Stimulated activated CD8-positive, alpha-beta memory T cell treated with anti-CD3 and anti-CD28 coated beads, Interleukin-4, amount 100 ng/mL, for 48 hours (primary cell): Measurements from ENCODE around the gene PPP1CC.
A peak's percentile ranks its signal among the peaks of the same experiment; 100 is the strongest.

Experiments
- DNase-seq: peaks from one replicate; pipeline ENCODE4 v3.0.0-alpha.2; 2020

PPP1CC gene

DNA sequence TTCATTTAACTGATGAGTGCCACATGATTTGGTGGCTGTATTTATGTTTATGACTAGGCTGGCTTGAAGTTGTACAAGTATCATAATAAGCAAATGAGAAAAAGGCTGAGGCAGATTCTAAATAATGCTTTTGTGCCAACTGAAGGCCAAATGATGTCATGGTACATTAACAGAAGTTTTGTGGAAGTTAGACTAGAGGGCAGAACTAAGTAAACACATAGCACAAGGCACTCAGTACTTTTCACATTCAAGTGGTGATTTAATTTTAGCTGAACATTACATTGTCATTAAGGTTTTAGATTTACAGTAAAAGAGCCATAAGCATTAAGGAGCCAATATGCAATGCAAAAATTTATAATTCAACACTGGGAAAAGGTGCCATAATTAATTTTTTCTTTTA, 21.1 kb downstream of the PPP1CC start:
- DNase-seq = no peak

DNA sequence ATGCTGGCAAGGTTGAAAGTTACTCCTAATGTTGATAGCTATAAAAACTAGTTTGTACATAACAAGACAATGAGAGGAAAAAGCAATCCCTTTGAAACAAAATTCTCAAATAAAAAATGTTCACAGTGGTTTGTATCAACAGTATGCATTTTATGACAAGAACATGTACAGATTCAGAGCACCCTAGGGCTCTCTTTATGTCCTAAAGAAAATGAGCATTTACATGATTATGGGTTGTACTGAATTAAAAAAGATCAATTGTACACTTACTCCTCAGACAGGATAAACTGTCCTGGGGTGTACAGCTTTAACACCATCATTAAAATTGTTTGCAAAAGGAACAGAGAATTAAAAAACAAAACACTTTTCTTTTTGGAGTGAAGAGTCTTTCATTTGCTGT, 22.2 kb downstream of the PPP1CC start:
- no peak for DNase-seq

DNA sequence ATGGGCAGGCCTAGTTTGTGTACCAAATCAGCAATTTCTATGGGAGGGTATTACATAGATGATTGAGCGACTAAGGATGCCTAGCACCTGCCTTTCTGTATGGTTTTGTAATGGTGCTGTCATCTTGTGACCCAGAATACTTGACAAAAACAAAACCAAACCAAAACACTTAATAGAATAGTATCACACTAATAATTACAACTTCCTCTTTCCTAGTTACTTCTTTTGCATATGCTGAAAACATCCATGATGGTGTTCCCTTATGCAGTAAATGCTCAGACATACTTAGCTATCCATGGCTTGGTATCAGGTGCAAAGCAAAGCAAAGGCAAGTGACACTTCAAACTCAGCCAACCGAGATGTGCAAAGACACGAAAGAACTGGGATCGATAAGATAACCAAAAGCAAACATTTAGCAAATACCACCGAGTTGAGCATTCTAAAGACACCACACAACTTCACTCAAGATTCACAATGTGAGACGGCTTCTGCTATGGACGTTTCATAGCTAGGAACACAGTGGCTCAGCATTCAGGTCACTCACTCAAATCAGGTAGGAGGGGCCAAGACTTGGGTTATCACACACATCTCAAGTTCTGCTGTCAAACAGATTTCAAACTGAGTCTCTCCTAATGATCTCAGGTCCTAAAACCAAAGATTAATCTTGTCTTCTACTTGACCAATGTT, 24.3 kb downstream of the PPP1CC start:
- no peak for DNase-seq

DNA sequence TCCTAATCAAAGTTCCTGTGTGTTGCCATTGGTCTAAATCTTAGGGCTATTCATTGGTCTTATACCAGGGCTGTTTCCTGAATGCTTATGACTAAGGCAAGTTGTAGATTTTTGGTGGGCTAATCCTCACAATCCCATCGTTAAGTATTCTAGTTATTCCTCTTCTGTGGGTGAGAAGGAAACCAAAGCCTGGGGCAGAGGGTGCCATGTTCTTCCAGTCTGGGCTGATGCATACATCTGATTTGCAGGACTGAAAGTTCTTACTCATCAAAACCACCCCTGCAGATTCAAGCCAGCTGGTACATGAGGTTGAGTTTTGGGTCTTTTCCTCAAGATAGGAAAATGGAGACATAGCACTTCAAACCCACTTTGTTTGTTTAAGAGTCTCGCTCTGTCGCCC, 25.7 kb downstream of the PPP1CC start:
- peak; percentile 50 for DNase-seq

DNA sequence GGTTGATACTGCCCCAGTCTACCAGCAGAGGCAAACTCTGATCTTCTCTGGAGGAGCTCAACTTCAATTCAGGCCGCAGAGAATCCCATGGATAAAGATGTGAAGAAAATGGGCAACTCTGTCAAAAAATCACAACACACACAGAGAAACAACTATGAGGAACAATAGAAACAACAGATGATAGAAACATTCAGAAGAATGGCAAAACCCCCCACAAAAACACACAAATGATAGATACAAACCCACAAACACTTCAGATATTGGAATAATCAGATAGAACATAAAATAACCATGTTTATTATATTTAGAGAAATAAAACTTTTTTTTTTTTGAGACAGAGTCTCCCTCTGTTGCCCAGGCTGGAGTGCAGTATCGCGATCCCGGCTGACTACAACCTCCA, 33.8 kb downstream of the PPP1CC start:
- no peak for DNase-seq

DNA sequence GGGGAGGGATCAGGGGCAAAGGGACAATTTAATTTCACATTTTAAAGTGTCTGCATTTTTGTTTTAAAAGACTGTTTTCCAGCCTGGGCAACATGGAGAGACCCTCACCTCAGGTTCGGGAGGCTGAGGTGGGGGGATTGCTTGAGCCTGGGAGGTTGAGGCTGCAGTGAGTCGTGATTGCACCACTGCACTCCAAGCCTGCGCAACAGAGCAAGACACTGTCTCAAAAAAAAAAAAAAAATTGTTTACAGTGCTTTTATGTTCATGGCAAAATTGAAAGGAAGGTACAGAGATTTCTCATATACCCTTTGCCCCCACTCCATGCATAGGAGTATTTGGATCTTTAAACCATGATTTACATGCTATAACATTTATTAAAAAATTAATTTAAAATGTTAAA, 37.4 kb downstream of the PPP1CC start:
- no peak for DNase-seq

DNA sequence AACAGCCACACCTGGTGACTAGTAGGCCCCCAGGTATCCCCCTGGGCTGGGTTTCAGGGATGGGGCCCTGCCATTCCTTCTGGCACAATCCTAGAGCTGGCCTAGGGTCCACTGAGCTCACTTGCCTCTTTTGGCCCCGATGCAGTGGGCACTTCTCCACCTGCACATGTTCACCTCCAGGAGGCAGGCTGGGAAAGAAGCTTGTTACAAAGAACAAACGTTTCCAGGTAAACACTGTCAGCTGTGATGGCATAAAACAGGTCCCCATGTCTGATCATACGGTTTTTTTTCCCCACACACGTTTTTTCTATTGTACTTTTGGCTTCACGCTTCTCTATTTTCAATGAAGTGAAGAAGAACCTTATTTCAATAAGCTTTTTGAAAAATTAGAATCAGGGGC, 37.9 kb downstream of the PPP1CC start:
- no peak for DNase-seq

DNA sequence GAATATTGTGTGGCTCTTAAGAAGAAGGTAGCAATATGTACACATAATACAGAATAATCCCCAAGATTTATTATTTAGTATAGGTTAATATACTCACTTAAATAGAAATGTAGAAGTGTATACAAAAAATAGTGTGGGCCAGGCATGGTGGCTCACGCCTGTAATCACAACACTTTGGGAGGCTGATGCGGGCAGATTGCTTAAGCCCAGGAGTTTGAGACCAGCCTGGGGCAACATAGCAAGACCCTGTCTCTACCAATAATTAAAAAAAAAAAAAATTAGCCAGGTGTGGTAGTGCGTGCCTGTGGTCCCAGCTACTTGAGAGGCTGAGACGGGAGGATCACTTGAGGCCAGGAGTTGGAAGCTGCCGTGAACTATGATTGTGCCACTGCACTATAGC, 38.5 kb downstream of the PPP1CC start:
- DNase-seq = no peak

DNA sequence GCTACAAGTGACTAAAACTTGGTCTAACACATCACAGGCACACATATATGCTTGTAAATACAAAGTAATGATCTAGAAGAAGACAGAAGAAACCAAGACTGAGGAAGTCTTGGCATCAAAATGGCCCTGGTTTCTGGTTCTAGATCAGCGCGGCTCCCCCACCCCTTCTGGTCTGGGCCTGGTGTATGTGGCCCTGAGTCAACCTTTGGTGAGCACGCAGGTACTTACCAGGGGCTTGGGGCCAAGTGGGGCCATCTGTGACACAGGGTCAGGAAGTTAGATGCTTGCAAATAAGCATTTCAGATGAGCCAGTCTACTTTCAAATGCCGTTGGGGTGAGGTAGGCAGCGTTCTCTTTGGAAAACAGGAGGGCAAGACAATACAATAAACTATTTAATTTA, 40.6 kb downstream of the PPP1CC start:
- no peak for DNase-seq

DNA sequence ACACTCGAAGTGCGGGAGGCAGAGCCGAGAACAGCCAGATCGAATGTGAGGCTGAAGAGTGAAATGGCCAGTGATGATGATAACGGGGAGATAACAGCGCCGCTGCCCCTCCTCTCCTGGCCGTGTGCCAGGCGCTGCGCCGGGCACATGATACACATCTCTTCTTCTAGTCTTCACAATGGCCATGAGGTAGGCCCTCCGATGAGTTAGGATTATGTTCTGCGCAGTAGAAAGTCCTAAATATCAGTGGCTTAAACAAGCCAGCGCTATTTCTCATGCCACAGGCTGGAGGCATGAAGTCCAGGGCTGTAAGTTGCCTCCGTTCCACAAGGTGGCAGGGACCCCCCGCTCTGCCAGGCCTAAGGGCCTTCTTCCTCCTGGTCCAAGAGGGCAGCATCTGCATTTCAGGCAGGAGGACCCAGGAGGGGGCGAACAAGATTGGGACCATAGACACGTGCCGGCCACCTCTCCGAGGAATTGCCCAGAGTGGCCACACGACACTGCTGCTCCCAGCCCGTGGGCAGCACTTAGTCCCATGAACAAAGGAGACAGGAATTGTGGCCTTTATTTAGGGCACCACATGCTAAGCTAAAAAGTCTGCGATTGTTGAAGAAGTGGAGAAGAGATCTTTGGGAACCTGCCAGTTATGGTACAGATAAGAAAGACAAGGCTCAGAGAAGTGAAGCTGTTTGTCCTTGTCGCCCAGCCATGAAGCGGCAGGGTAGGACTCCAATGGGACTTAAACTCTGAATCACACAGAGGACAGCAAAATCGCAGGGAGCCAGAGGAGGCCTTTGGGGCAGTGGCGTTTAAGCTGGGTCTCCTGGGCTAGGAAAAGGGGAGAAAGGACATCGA, 42.9 kb downstream of the PPP1CC start:
- no peak for DNase-seq

DNA sequence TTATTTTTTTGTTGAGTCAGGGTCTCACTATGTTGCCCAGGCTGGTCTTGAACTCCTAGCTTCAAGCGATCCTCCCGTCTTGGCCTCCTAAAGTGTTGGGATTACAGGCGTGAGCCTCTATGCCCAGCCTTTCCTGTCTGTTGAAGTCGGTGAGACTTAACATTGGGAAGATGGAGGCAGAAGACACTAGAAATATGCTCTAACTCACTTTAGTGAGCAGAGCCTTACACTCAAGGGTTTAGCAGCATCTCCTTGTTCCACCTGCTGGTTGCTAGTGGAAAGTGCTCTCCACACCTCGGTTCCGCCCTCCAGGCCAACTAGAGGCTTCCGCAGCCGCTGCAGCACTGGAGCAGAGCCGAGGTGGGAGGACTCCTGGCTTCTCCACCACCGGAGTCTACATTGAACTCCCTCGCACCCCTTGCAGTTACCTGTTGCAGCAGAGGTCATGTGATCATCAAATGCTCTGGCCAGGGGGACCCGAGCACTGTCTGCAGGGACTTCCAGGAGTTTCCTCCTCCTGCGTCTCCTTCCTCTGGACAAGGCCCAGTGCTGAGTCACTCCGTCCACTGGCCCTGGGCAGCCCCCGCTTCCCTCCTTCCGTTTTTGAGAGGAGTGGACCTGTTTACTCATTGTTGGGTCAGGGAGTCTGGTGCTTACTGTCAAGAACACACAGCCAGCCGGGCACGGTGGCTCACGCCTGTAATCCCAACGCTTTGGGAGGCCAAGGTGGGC, 44.4 kb downstream of the PPP1CC start:
- peak; percentile 79 for DNase-seq

DNA sequence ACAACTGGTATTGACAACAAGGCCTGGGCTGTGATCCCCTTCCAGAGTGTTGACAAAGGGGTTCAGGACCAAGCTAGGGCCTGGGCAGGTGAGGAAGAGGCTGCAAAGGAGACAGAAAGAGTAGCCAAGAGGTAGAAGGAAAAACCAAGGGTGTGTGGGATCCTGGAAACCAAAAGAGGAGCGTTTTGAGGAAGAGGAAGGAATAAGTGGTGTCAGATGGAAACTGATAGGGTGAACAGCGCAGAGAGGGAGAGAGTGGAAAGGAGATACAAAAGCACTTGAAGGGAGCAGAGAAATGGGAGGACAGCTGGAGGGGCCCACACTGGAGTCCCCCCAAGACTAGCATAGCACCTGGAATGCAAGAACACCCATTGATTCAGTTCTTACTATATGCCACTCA, 45.5 kb downstream of the PPP1CC start:
- no peak for DNase-seq

DNA sequence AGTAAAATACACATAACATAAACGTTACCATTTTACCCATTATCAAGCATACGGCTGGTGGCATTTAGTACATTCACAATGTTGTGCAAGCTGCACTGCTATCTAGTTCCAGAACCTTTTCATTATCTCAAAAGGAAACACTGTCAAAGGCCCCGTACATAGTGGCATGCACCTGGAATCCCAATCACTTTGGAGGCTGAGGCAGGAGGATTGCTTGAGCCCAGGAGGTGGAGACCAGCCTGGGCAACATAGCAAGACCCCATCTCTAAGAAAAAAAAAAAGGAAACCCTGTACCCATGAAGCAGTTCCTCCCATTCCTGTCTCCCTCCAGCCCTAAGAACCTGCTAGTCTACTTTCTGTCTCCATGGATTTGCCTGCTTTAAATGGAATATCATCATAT, 46.4 kb downstream of the PPP1CC start:
- DNase-seq = no peak

DNA sequence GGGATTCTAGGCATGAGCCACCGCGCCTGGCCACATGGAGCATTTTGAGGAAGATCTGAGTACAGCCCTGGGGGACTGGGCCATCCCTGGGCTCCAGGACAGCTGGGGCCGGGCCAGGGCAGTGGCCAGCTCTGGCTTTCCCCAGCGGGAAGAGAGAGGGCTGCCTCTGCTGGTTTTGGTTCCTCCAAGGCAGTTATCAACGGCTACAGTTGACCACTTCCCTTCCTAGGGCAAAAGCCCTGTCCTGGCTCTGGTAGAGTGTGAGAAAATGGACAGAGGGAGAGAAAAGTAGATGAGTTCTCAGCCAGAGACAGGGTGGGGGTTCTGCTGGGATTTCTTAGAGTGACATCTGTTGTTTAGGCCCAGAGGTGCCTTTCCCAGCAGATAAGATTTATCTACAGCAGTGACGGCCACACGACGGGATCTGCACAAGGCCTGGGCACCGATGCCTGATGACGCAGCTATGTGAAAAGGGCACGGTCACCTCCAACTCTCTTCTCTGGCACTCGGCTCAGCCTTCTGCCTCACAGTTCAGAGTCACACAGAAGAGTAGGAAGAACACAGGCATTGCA, 48.3 kb downstream of the PPP1CC start:
- no peak for DNase-seq

DNA sequence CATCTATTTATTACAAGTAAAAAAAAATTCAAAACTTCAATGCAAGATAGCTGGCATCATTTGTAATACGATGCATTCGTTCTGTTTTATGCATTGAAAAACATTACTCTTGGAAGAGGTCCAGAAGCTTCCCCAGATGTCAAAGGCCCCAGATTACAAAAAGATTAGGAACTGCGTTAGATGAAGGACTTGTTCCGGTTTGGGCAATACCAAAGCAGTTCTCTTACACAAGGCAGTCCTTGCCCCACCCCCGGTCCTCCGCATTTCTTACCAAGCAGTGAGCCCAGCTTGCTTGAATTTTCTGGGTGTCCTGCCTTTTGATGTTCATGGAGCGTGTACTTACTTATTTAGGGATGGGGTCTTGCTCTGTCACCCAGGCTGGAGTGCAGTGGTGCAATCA, 49.0 kb downstream of the PPP1CC start:
- DNase-seq = no peak

DNA sequence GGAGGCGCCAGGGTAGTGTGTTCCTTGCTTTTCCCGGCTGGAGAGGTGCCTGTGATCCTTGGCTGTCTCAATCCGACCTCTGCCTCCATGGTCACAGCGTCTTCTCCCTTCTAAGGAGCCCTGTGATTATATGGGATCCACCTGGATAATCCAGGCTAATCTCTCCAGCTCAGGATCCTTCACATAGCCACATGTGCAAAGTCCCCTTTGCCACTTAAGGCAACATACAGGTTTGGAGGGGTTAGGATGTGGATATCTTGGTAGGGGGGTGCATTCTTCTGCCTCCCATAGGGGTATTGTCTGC, 52.6 kb downstream of the PPP1CC start:
- DNase-seq = no peak

DNA sequence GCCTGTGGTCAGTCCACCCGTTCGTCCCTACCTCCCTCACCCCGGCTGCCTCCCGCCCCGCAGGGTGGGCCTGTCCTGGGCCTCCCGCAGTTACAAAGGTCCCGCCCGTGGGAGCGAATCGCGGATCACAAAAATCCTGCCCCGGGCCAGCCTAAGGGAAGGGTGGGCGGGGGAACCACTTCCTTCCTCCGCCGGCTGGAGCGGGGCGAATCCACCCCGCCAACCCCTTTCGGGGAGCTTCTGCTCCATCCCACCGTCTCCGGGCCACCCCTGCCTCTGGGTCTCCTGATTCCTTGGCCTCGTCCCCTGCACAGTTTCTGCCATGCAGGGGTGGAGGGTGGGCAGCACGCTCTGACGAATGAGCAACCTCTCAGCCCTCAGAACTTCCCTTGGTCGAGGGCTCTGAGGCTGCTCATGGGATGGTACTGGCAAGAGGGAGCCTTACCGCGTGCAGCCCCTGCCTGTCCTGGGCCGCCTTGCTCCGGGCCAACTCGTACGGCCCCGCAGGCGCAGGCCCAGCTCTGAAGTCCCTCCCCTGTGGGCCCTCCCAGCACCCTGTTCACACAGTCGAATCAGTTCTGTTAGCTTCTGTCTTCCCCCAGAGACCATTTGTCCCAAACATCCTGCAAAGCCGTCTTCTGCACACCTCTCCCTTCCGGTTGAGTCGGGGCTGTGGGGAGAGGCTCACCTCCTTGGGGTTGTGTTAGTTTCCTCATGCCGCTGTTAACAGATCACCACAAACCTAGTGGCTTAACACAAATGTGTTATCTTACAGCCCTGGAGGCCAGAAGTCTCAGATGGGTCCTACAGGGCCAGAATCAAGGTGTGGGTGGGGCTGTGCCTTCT, 53.2 kb downstream of the PPP1CC start:
- DNase-seq = peak; percentile 69

DNA sequence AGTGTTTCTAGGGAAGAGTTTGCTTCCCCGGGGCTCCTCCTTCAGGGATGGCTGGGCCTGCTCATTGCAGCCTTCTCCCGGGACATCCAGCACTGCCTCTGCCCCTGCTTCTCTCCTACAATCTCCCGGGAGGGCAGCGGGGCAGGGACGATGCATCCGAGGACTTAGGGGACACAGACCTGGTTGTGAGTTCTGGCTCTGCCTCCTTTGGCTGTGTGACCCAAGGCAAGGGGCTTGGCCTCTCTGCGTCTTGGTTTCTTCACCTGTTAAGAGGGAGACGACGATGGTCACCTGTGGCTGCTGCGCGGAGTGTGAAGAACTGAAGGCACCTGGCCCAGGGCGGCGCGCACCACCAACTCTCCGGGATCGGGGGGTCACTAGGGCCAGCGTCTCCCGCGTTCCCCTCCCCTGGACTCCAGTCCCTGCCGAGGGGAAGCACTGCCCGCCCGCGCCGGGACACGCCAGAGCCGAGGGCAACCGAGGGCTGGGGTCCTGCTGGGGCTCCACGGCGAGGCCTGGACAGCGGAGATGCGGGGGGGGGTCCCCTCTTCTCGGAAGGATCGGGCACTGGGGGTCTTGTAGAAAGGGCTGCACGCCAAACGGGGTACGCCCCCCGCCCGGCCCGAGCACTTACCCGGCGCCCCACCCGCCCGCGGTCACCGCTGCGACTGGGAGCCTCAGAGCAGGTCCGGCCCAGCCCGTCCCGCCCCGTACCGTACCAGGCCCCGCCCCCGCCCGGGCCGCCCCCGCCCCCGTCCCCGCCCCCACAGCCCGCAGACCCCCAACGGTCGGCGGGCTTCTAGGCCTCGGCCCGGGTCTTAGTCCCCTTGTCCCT, 54.0 kb downstream of the PPP1CC start, which contains the start of gene HVCN1:
HVCN1 (minus strand) TSS at position 670 of the 835 bp plus-strand sequence. CDS start 5,870 bp downstream, outside the sequence.
- peak; percentile 46 for DNase-seq

DNA sequence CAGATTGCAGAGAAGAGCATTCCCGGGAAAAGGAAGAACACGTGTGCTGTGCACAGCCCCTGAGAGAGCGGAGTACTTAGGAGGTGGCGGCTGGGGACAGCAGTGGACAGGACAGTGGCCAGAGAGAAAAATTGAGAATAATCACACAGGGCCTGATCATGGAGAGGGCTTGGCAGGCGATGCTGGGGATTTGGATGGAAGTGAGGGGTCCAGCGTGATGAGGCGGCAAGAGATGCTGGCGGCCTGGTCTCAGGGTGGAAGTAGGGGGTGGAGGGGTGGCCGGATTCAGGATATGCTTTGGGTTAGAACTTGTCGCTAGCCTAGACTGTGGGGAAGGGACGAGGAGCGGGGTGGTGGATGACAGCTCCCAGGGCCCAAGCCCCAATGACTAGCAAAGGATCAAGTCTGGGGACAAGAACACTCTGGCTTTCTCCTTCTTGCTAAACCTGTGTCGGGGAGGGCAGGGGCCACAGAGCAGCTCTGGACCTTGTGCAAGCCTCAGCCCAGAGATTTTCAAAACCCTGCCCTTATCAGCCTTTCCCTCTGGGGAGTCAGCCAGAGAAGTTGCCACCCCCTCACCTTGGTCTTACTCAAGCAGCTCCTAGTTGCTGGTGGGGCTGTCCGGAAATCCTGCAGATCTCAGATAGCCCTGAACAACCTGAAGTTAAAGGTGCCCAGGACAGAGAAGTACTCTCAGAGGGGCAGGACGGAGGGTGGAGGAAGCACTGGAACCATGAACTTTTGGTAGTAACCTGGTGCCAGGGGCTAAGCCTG, 55.1 kb downstream of the PPP1CC start:
- DNase-seq = no peak

DNA sequence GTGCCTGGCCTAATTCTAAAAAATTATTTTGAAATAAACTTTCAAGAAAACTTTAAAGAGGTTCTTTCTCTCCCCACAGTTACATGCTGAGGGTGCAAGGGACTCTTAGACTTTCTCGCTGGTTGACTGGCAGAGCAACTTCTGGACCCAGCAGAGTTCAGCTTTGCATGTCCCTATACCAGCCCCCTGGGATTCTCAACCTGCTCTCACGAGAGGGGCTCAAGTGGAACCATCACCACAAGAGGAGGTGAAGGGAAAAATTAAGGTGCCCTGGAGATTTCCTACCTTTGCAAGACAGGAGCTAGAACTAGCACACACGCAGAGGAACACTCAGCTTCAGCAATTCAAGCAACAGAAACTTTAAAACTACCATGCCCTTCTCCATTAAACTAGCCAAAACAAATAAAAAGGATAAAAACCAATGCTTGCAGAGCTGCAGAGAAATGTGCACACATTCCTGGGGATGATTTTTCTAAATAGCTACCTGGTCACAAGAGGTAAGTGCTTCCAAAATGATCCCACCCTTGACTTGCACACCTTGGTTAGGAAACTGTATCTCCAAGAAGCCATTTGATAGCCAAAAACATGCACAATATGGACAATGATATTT, 56.3 kb downstream of the PPP1CC start:
- DNase-seq = no peak
